Measurements from ENCODE around the gene HOXD10.

The HOXD10 gene

DNA sequence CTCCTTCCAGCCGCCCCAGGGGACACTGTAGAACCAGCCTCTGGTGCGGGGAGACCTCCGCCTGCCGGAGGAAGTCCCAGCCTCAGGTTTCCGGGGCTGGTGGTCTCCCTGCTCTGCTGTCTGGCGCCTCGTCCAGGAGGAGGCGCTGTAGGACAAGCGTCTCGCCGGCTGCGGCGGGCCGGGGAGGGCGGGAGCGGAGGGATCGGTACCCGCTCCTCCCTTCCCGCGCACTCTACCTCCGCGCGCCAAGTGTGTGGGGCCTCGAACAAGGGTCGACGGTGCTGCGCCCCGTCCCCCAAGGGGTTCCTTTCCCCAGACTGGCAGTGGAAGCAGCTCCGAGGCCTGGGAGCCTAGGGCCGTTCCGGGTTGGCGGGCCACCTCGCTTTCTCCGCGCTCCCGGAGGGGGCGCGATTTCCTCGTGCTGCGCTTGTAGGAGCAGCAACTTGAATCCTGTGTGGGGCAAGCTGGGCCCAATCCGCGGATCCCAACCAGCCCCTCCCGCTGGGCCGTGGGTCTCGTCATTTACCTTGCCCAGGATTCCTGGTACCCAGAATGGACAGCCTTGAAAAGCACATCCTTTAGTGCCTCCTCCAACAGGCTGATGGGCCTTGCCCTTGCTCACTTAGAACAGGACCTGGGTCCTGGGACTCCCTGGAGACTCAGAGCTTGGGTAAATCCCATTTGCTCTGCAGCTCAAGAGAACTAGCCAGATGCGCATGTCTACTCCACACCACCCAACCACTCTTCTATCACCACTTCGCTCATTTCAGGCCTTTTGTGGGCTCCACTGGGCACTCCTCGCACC is 24.1 kb downstream of the HOXD10 start:
- Histone ChIP-seq H3K9ac (no peak overlapping the region), H3K9me3 (peaks cover 28% of the 10 kb centered on the region; the same call in 1 of the 2 replicates), H3K27me3 (peaks cover 56% of the 10 kb centered on the region), H4K20me1 (peaks cover 1% of the 10 kb centered on the region; the same call in 1 of the 2 replicates), H3K4me1 (peaks cover 11% of the 10 kb centered on the region), H3K4me3 (no peak overlapping the region), H3K27ac (no peak overlapping the region), H3K36me3 (no peaks in the 10 kb centered on the region), H3K4me2 (no peak overlapping the region; the same call in 1 of the 2 replicates)
- no peak for TF ChIP-seq Cebpa-rat (IDR thresholded peaks at IDR 0.05)

GRCh38 chr2:176142281-176142680 is 25.7 kb downstream of the HOXD10 start:
- H3K4me3 ChIP-seq: no peak overlapping the region
- no peaks in the 10 kb centered on the region for H3K36me3 ChIP-seq
- no peak overlapping the region for H3K9ac ChIP-seq
- H3K9me3 ChIP-seq: peaks cover 25% of the 10 kb centered on the region; the same call in 1 of the 2 replicates
- no peaks in the 10 kb centered on the region for H3K4me1 ChIP-seq
- peaks cover 57% of the 10 kb centered on the region for H3K27me3 ChIP-seq
- no peak overlapping the region for H3K27ac ChIP-seq
- no peaks in the 10 kb centered on the region for H4K20me1 ChIP-seq
- no peak for TF ChIP-seq Cebpa-rat (IDR thresholded peaks at IDR 0.05)
- H3K4me2 ChIP-seq: no peak overlapping the region

DNA sequence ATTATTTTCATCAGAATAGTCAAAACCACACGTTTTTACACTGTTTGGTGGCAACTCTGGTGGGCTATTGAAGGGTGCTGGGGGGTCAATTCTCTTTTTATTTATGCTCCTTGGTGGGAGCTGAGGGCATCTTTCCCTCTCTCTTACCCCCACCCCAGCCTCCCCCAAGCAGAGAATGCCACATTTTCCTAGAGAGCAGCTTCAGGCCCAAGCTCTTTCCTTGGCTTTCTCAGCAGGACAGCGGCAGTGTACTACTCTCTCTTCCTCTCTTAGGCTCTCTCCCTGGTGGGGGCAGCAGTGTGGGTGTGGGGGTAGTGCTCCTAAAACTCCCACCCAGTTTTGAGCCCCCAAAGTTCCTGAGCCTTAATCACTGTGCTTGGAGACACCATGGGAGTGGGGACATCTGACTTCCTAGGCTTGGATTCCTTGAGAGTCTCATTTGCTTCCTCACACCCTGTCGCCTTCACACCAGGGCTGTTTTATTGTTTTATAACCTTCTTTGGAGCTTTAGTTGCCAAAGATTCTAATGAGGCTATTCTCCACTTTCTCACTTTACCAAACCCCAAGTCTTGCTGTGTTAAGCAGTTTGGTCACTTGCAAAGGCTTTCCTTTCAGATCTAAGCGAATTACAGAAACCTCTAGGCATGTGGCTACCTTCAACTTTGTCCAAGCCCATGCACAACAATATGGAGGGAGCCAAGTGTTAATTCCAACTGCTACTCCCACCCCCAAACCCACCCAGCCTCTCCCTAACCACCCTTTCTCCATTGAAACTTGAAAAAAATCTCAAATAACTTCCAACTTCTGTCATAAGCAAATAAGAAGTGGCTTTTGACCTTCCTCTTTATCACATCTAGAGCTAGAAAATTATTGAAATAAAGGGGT is 28.7 kb downstream of the HOXD10 start:
- no peak for TF ChIP-seq Cebpa-rat (IDR thresholded peaks at IDR 0.05)
- Histone ChIP-seq H4K20me1 (no peaks in the 10 kb centered on the region; the same call in 1 of the 2 replicates), H3K9me3 (peaks cover 37% of the 10 kb centered on the region), H3K27ac (no peak overlapping the region), H3K9ac (no peak overlapping the region), H3K27me3 (peaks cover 61% of the 10 kb centered on the region), H3K4me2 (no peak overlapping the region), H3K4me1 (no peaks in the 10 kb centered on the region), H3K36me3 (no peaks in the 10 kb centered on the region), H3K4me3 (no peak overlapping the region)

DNA sequence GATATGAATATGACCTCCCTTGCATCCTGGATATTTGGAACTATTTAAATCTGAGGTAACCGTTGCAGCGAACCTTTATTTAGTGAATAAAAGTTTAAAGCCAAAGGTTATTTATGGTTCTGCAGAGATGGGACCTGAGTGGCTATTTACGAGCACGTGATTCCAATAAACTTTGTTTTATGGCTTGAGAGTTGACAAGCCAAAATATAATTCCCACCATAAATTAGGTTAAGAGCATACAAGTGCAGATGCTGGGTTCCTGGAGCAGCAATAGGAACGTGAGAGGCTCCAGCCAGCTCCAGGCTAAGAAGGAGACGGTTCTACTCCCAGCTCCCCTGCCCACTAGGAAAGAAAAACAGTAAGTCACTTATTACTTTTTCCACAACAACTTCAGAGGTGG is 29.5 kb downstream of the HOXD10 start:
- no peak overlapping the region for H3K4me3 ChIP-seq
- no peak overlapping the region for H3K9ac ChIP-seq
- H3K4me1 ChIP-seq: no peaks in the 10 kb centered on the region
- peaks cover 61% of the 10 kb centered on the region for H3K27me3 ChIP-seq
- TF ChIP-seq Cebpa-rat (IDR thresholded peaks at IDR 0.05): no peak
- no peak overlapping the region for H3K27ac ChIP-seq
- no peaks in the 10 kb centered on the region for H3K36me3 ChIP-seq
- no peak overlapping the region for H3K4me2 ChIP-seq
- H3K9me3 ChIP-seq: peaks cover 40% of the 10 kb centered on the region
- no peaks in the 10 kb centered on the region; the same call in 1 of the 2 replicates for H4K20me1 ChIP-seq

- H3K4me3 ChIP-seq: no peak overlapping the region
- no peaks in the 10 kb centered on the region for H3K4me1 ChIP-seq
- H3K4me2 ChIP-seq: no peak overlapping the region
- no peak overlapping the region for H3K27ac ChIP-seq
- no peaks in the 10 kb centered on the region for H3K36me3 ChIP-seq
- H3K9ac ChIP-seq: no peak overlapping the region
- no peak for TF ChIP-seq Cebpa-rat (IDR thresholded peaks at IDR 0.05)
- peaks cover 45% of the 10 kb centered on the region for H3K9me3 ChIP-seq
- no peaks in the 10 kb centered on the region; the same call in 1 of the 2 replicates for H4K20me1 ChIP-seq
- peaks cover 66% of the 10 kb centered on the region for H3K27me3 ChIP-seq
Observed at GRCh38 chr2:176146645-176147044, 30.1 kb downstream of the HOXD10 start.

GRCh38 chr2:176147210-176147799 is 30.7 kb downstream of the HOXD10 start:
- Histone ChIP-seq H3K9ac (no peak overlapping the region), H3K27me3 (peaks cover 73% of the 10 kb centered on the region), H3K4me2 (no peak overlapping the region), H3K27ac (no peak overlapping the region), H3K36me3 (no peaks in the 10 kb centered on the region), H3K9me3 (peaks cover 50% of the 10 kb centered on the region), H3K4me1 (no peaks in the 10 kb centered on the region), H3K4me3 (no peak overlapping the region), H4K20me1 (no peaks in the 10 kb centered on the region; the same call in 1 of the 2 replicates)
- no peak for TF ChIP-seq Cebpa-rat (IDR thresholded peaks at IDR 0.05)

DNA sequence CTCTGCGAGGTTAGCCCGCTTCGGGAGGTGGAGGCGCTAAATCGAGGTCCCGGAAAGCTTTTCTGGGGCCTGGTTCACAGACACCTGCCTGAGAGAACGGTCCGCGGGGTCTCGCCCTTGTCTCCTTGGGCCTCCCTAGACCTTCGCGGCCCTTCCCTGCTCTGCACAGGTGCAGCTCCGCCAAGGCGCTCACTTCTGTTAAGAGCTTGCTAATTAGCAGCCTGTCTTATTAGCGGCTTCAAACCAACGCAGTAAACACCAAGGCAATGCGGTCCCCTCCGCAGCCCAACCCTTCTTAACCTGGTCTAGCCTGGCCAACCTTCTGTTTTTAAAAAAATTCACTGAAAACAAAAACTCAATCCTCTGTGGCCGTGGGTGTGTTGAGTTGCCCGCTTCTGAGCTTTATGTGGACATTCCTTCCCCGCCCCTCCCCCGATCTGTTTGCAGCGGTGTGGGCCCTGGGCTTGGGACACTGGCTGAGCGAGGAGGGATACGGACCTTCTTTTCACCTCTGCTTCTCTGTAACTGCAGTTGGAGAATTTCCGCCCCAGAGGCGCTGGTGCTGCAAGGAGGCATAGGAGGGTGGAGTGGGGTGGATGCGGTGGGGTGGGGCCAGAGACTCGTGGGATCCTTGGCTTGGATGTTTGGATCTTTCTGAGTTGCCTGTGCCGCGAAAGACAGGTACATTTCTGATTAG is 31.4 kb downstream of the HOXD10 start:
- H3K36me3 ChIP-seq: no peaks in the 10 kb centered on the region
- H3K4me3 ChIP-seq: no peak overlapping the region
- peaks cover 56% of the 10 kb centered on the region for H3K9me3 ChIP-seq
- no peaks in the 10 kb centered on the region; the same call in 1 of the 2 replicates for H4K20me1 ChIP-seq
- H3K9ac ChIP-seq: no peak overlapping the region
- no peak overlapping the region for H3K4me2 ChIP-seq
- H3K4me1 ChIP-seq: no peaks in the 10 kb centered on the region
- TF ChIP-seq Cebpa-rat (IDR thresholded peaks at IDR 0.05): no peak
- H3K27ac ChIP-seq: no peak overlapping the region
- H3K27me3 ChIP-seq: peaks cover 79% of the 10 kb centered on the region

DNA sequence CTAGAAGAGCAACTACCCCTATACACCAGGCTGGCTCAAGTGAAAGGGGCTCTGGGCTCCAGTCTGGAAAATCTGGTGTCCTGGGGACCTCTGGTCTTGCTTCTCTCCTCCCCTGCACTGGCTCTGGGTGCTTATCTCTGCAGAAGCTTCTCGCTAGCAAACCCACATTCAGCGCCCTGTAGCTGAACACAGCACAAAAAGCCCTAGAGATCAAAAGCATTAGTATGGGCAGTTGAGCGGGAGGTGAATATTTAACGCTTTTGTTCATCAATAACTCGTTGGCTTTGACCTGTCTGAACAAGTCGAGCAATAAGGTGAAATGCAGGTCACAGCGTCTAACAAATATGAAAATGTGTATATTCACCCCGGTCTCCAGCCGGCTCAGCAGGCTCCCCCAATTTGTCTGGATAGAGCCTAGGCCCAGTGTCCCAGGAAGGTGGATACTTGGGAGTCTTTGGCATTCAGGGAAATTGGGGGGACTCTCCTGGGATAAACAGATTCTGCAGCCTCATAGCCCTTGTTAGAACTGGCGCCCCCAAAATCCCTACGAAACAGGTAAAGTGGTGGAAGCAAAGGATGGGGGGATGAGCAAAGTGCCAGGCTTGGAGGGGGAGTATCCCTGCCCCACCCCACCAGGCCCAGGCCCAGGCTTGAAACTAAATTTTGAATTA is 32.3 kb downstream of the HOXD10 start:
- no peaks in the 10 kb centered on the region; the same call in 1 of the 2 replicates for H4K20me1 ChIP-seq
- H3K27me3 ChIP-seq: peaks cover 85% of the 10 kb centered on the region
- H3K9ac ChIP-seq: no peak overlapping the region
- no peaks in the 10 kb centered on the region for H3K4me1 ChIP-seq
- H3K27ac ChIP-seq: no peak overlapping the region
- TF ChIP-seq Cebpa-rat (IDR thresholded peaks at IDR 0.05): no peak
- no peak overlapping the region; the same call in 1 of the 2 replicates for H3K4me3 ChIP-seq
- no peaks in the 10 kb centered on the region for H3K36me3 ChIP-seq
- H3K4me2 ChIP-seq: no peak overlapping the region
- H3K9me3 ChIP-seq: peaks cover 61% of the 10 kb centered on the region

Measured in BLaER1 (cell line).